NCI-H187 treated with DMSO at 0.1 percent for 48 hours (cell line): ENCODE results near the gene ELOA.

Experiments
- DNase-seq: peaks from one replicate; lab custom pipeline; 2025; lab: John Stamatoyannopoulos, UW

ELOA gene, protein sequence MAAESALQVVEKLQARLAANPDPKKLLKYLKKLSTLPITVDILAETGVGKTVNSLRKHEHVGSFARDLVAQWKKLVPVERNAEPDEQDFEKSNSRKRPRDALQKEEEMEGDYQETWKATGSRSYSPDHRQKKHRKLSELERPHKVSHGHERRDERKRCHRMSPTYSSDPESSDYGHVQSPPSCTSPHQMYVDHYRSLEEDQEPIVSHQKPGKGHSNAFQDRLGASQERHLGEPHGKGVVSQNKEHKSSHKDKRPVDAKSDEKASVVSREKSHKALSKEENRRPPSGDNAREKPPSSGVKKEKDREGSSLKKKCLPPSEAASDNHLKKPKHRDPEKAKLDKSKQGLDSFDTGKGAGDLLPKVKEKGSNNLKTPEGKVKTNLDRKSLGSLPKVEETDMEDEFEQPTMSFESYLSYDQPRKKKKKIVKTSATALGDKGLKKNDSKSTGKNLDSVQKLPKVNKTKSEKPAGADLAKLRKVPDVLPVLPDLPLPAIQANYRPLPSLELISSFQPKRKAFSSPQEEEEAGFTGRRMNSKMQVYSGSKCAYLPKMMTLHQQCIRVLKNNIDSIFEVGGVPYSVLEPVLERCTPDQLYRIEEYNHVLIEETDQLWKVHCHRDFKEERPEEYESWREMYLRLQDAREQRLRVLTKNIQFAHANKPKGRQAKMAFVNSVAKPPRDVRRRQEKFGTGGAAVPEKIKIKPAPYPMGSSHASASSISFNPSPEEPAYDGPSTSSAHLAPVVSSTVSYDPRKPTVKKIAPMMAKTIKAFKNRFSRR

DNA sequence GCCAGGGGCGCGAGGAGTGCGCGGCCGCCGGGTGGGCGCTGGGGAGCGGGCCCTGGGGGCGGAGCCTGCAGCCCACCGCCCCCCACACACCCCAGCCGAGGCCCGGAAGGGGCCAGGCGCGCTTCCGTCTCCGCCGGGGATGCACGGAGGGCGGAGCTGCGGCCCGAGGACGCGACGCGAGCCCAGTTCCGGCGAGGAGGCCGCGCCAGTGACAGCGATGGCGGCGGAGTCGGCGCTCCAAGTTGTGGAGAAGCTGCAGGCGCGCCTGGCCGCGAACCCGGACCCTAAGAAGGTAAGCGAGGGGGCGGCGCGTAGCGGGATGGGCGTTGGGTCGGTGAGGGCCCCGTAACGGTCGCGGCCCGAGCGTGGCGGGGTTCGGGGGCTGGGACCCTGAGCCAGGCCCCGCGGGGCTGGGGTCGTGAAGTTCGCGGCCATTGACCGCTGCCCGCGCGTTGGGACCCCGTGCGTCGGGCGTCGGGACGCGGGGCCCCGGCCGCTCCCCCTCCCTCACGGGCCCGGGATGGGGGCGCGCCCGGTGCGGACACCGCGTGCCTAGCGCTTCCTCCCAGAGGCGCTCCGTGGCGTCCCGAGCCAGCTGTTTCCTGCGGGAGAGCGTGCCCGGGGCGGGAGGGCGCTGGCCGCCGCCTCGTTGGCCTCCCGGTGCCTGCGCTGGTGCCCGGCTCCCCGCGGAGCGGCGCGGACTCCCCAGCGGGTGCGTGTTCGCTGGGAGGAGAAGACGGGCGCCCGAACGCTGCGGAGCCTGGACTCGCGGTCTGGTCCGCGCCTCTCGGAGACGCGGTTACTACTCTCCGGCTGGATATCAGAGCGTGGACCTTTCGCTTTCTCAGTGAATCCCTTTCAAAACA is at the start of gene ELOA:
Gene ELOA (plus strand): TSS at position 185 of the 866 bp plus-strand sequence. CDS start 33 bp downstream, at position 218.
- no peak for DNase-seq

DNA sequence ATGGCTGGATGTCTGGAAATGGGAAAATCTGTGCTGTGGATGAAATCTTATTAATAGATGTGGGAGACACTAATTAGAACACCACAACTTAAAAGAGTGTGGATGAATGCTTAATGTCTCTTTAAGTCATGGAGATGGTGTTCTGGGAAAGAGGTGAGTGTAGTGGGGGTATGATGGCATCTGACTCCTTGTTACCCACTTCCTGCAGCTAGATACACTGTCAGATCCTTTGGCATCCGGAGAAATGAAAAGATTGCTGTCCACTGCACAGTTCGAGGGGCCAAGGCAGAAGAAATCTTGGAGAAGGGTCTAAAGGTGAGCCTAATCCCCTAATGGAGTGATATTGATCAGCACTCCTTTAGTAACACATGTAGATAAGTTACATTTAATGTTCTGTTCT is 49.7 kb upstream of the ELOA start:
- no peak for DNase-seq

DNA sequence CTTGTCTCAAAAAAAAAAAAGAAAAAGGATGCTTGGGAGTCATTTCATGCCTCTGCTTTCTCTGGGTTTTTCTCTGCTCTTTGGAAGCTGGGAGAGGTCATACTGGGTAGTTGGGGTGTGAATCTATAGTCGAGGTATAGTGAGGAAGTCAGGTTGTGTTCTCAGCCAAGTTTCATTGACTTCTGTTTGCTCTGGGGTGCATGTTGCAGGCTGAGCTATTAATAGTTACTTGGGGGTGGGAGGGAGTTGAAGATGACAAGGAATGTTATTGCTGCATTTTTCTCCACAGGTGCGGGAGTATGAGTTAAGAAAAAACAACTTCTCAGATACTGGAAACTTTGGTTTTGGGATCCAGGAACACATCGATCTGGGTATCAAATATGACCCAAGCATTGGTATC is 48.9 kb upstream of the ELOA start:
- no peak for DNase-seq

DNA sequence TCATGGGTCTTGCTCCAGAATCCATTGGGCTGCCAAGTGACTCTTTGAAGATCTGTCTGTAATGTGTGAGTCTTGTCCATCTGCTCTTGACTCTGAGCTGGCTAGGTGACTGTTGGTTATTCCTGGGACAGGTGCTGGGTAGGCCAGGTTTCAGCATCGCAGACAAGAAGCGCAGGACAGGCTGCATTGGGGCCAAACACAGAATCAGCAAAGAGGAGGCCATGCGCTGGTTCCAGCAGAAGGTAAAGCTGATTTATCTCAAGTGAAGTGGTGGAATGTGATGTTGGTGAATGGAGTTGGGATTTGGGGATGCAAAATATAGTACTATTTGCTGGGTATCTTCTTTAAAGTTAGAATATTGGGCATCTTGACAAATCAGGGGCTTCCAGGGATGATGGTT is 47.6 kb upstream of the ELOA start:
- no peak for DNase-seq

GRCh38 chr1:23696335-23696989 is 46.8 kb upstream of the ELOA start:
- DNase-seq = no peak

DNA sequence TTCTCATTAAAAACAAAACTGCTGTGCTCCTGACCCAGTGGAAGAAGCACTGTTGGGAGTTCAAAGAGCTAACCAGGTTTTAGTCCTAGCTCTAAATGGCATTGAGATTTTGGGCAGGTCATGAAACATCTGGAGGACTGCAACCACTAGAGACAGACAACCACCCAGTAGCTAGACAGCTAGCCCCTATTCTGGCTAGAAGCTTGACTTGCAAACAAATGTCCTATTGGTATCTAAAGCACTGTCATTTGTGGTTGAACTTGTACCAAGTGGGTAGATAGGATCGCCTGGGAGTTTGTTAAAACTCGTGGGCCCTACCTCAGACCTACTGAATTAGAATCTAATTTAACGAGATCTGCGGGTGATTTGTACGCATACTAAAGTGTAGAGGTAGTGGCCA is 44.8 kb upstream of the ELOA start:
- DNase-seq = no peak

GRCh38 chr1:23699280-23700179 is 43.7 kb upstream of the ELOA start:
- no peak for DNase-seq

DNA sequence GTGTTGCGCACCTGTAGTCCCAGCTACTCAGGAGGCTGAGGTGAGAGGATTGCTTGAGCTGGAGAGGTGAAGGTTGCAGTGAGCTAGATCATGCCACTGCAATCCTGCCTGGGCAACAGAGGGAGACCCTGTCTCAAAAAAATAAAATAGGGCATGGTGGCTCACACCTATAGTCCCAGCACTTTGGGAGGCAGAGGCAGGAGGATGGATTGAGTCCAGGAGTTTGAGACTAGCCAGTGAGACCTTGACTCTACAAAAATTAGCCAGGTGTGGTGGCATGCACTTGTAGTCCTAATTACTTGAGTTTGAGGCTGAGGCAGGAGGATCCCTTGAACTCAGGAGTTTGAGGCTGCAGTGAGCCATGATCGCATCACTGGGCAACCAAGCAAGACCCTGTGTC is 42.0 kb upstream of the ELOA start:
- no peak for DNase-seq

- no peak for DNase-seq
Measured at GRCh38 chr1:23701996-23702395, 41.3 kb upstream of the ELOA start.

DNA sequence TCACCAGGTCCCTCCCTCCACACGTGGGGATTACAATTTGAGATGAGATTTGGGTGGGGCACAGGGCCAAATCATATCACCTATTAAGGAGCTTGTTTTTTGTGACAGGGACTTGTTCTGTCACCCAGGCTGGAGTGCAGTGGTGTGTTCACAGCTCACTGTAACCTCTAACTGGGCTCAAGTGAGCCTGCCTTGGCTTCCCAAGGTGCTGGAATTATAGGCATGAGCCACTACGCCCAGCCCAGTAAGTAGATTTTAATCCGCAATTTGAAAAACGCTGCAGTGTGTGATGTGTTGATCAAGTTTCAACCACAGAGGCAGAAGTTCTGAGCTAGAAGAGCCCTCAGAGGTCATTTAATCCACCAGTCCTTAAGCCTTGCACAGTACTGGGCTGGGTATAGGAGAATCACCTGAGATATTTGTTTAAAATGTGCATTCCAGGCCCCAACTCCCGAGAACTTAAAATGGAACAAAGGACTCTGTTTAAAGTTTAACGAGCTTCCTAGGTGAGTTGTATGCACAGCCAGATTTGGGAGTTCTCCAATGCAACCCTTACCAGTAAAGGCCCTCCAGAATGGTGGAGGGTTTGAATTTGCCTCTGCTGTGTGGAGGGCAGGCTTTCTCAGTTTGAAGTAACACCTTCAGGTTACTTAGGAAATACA is 38.3 kb upstream of the ELOA start:
- DNase-seq = no peak

GRCh38 chr1:23709229-23709628 is 34.0 kb upstream of the ELOA start:
- DNase-seq = no peak

GRCh38 chr1:23718482-23718881 is 24.8 kb upstream of the ELOA start:
- DNase-seq = no peak

DNA sequence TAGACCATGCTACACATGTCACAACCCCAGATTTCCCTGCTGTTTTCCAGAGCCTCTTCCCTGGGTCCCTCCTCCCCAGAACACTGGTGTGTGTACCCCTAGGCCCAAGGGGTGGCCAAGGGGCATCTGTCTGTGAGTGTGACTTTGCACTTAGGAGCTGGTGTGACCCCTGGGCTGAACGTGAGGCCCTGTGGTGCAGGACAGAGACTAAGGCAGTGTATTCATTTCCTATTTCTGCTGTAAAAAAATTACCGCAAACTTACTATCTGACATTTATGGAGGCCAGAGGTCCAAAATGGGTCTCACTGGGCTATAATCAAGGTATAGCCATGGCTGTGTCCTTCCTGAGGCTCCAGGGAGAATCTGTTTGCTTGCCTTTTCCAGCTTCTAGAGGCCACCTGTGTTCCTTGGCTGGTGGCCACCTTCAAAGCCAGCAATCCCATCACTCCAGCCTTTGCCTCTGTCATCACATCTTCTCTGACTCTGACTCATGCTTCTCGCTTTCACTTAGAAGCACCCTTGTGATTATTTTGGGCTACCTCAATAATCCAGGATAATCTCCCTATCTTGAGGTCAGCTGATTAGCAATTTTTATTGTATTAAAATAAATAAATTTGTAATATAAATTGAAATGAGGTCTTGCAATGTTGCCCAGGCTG is 24.0 kb upstream of the ELOA start:
- DNase-seq = no peak

DNA sequence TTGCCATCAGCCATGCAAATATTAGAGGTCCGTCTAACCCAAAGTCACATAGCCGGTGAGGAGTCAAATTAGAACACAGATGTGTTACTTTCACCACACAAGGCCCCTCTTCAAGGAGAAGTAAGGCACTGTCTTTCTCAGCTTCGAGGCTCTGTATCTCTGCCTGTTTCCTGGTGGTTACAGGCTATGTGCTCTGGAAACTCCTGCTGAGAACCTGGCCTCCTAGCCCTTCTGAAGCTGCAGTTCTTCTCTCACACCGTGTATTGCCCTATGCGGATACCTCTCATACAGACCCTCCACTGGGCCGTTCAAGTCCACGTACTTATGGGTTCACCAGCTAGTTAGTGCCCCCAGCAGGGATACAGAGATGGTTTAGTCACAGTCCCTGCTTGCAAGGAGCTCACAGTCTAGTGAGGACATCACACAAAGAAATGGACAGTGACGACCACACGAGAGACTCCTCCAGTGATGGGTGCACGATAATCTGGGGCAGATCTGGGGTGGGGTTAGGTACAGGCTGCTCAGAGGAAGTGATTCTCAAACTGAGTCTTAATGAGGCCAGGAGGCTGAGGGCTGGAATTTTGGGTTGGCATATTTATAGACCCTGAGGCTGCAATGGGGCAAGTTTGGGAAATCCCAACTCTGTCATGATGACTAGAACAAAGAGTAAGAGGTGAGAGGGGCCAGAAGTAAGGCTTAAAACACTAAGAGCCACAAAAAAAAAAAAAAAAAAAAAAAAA is 22.8 kb upstream of the ELOA start:
- no peak for DNase-seq

DNA sequence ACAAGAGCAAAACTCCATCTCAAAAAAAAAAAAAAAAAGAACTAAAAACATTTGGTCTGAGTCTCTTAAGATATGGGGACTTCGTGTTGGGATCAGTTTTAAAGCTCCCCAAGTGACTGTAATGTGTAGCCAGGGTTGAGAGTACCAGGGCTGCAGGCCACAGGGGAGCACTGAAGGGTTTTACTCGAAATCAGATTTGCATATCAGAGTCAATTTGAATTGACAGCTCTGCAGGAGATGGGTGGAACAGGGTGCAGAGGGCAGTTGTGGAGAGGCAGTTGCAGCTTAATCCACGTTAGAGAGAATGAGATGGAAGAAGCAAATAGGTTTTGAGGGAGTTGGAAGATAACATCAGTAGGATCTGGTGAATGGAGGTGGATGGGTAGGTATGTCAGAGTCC is 20.6 kb upstream of the ELOA start:
- no peak for DNase-seq

DNA sequence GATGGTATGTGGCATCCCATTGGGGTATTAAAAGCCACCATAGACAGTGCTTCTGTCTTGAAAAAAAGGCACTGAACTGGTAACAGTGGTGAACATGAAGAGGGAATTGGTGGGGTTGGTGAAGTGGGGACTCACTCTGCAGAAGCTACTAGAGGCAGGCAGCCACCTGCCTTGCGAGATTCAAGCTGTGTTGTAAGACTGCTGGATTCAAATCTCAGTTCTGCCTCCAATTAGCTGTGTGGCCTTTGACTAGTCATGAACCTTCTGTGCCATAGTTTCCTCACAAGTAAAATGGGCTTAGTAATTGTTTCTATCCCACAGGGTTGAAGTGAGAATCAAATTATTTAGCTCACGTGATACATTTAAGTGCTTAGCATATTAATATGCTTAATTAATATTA is 16.6 kb upstream of the ELOA start:
- no peak for DNase-seq

DNA sequence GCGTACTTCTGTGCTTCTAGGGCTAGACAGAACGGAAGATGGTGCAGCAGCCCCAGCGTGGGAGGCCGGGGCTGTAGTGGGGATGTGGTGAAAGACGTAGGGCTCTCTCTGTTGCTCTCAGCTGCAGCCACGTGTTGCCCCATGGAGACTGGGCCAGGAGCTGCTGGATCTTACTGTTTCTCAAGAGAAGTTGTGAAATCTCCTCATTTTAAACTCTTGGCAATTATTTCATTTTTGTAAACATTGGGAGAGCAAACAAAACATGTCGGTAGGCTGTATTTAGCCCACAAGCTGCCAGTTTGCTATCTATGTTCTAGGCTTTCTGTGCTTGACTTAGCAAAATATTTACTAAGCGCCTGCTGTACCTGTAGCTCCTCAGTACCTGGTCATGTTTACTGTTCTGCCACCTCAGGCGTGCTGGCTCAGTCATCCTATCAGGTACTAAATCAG is 15.9 kb upstream of the ELOA start:
- no peak for DNase-seq

DNA sequence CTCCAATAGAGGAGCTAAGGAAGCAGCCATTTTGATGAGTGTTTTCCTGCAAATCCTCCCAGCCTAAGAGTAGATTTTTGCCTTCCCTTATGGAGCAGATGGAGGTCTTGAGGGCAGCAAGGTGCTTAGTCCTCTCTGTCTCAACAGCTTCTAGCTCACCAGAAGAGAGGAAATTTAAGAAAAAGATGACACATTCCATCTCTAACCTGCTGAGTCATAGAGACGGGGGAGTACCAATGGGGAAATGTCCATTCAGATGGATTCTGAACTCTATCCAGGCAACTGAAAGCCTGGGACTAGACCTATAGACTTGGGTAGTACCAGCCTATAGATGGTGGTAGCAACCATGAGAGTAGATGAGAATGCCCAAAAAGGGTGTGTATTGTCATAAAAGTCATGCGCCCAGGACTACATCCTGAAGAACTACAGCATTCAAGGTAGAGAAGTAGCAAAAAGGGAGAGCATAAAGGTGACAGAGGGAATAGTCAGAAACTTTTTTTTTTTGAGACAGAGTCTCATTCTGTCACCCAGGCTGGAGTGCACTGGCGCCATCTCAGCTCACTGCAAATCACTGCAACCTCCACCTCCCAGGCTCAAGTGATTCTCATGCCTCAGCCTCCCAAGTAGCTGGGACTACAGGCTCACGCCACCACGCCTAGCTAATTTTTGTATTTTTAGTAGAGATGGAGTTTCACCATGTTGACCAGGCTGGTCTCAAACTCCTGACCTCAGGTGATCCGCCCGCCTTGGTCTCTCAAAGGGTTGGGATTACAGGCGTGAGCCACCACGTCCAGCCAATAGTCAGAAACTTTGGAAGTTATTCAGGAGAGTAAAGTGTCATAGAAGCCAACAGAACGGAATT is 10.7 kb upstream of the ELOA start:
- DNase-seq = no peak
